ENCODE data around the gene SENP5.

SENP5 gene

GRCh38 chr3:196962930-196963630 lies 95.4 kb downstream of the SENP5 start:
- Histone ChIP-seq H3K4me3 (ENCODE audit: low read depth in 1 of 2, low read length in 2 of 2) (no peak overlapping the region), H3K9me3 (ENCODE audit: control insufficient read depth in 1 of 2, low read length in 2 of 2) (no peaks in the 10 kb centered on the region), H3K36me3 (ENCODE audit: control insufficient read depth in 1 of 2, insufficient read depth in 2 of 2, low read length in 2 of 2) (no peaks in the 10 kb centered on the region), H3K4me1 (ENCODE audit: control insufficient read depth in 1 of 2, insufficient read depth in 2 of 2, low read length in 2 of 2) (peaks cover 4 to 8% of the 10 kb centered on the region in 2 donors), H3K27me3 (ENCODE audit: low read depth, low read length) (no peaks in the 10 kb centered on the region), H3K27ac (ENCODE audit: low read length) (no peak overlapping the region)

GRCh38 chr3:196963631-196963953 lies 95.9 kb downstream of the SENP5 start:
- no peak overlapping the region for H3K4me3 ChIP-seq (ENCODE audit: low read depth in 1 of 2, low read length in 2 of 2)
- H3K36me3 ChIP-seq (ENCODE audit: control insufficient read depth in 1 of 2, insufficient read depth in 2 of 2, low read length in 2 of 2) = no peaks in the 10 kb centered on the region
- H3K27ac ChIP-seq (ENCODE audit: low read length) = no peak overlapping the region
- peaks cover 5 to 11% of the 10 kb centered on the region in 2 donors for H3K4me1 ChIP-seq (ENCODE audit: control insufficient read depth in 1 of 2, insufficient read depth in 2 of 2, low read length in 2 of 2)
- H3K9me3 ChIP-seq (ENCODE audit: control insufficient read depth in 1 of 2, low read length in 2 of 2) = no peaks in the 10 kb centered on the region
- no peaks in the 10 kb centered on the region for H3K27me3 ChIP-seq (ENCODE audit: low read depth, low read length)

- Histone ChIP-seq H3K9me3 (ENCODE audit: control insufficient read depth in 1 of 2, low read length in 2 of 2) (no peaks in the 10 kb centered on the region), H3K27me3 (ENCODE audit: low read depth, low read length) (no peaks in the 10 kb centered on the region), H3K4me1 (ENCODE audit: control insufficient read depth in 1 of 2, insufficient read depth in 2 of 2, low read length in 2 of 2) (peaks cover 5 to 11% of the 10 kb centered on the region in 2 donors), H3K4me3 (ENCODE audit: low read depth in 1 of 2, low read length in 2 of 2) (no peak overlapping the region), H3K36me3 (ENCODE audit: control insufficient read depth in 1 of 2, insufficient read depth in 2 of 2, low read length in 2 of 2) (no peaks in the 10 kb centered on the region), H3K27ac (ENCODE audit: low read length) (no peak overlapping the region)
These were observed 97.5 kb downstream of the SENP5 start for GRCh38 chr3:196965112-196965803.

- no peaks in the 10 kb centered on the region for H3K9me3 ChIP-seq (ENCODE audit: control insufficient read depth in 1 of 2, low read length in 2 of 2)
- no peak overlapping the region for H3K27ac ChIP-seq (ENCODE audit: low read length)
- H3K4me3 ChIP-seq (ENCODE audit: low read depth in 1 of 2, low read length in 2 of 2) = no peak overlapping the region
- H3K36me3 ChIP-seq (ENCODE audit: control insufficient read depth in 1 of 2, insufficient read depth in 2 of 2, low read length in 2 of 2) = no peaks in the 10 kb centered on the region
- no peaks in the 10 kb centered on the region for H3K27me3 ChIP-seq (ENCODE audit: low read depth, low read length)
- peaks cover 5 to 11% of the 10 kb centered on the region in 2 donors for H3K4me1 ChIP-seq (ENCODE audit: control insufficient read depth in 1 of 2, insufficient read depth in 2 of 2, low read length in 2 of 2)
These were observed 98.1 kb downstream of the SENP5 start for GRCh38 chr3:196965804-196966173.

- Histone ChIP-seq H3K27ac (ENCODE audit: low read length) (no peak overlapping the region), H3K9me3 (ENCODE audit: control insufficient read depth in 1 of 2, low read length in 2 of 2) (no peaks in the 10 kb centered on the region), H3K4me3 (ENCODE audit: low read depth in 1 of 2, low read length in 2 of 2) (peak overlapping the region in 1 of 2 donors; percentile 84)
These were observed 99.0 kb downstream of the SENP5 start for GRCh38 chr3:196966526-196967401.

GRCh38 chr3:196967412-196968232 lies 99.9 kb downstream of the SENP5 start:
- no peaks in the 10 kb centered on the region for H3K27me3 ChIP-seq (ENCODE audit: low read depth, low read length)
- H3K9me3 ChIP-seq (ENCODE audit: control insufficient read depth in 1 of 2, low read length in 2 of 2) = no peaks in the 10 kb centered on the region
- H3K27ac ChIP-seq (ENCODE audit: low read length) = no peak overlapping the region

More at GRCh38 chr3:196966526-196967401, 99.0 kb downstream of the SENP5 start:
- Histone ChIP-seq H3K4me1 (ENCODE audit: control insufficient read depth in 1 of 2, insufficient read depth in 2 of 2, low read length in 2 of 2) (peaks cover 5 to 11% of the 10 kb centered on the region in 2 donors), H3K36me3 (ENCODE audit: control insufficient read depth in 1 of 2, insufficient read depth in 2 of 2, low read length in 2 of 2) (no peaks in the 10 kb centered on the region), H3K27me3 (ENCODE audit: low read depth, low read length) (no peaks in the 10 kb centered on the region)

GRCh38 chr3:196968233-196969133 lies 100.8 kb downstream of the SENP5 start, which contains the start of gene PIGZ:
PIGZ (minus strand) TSS chr3:196968833; CDS start chr3:196952031, 16,802 bp downstream.
- H3K9me3 ChIP-seq (ENCODE audit: control insufficient read depth in 1 of 2, low read length in 2 of 2) = no peaks in the 10 kb centered on the region
- H3K27ac ChIP-seq (ENCODE audit: low read length) = no peak within 1 kb of the TSS
- H3K27me3 ChIP-seq (ENCODE audit: low read depth, low read length) = no peaks in the 10 kb centered on the region
- H3K36me3 ChIP-seq (ENCODE audit: control insufficient read depth in 1 of 2, insufficient read depth in 2 of 2, low read length in 2 of 2) = no peaks in the 10 kb centered on the region
- H3K4me3 ChIP-seq (ENCODE audit: low read depth in 1 of 2, low read length in 2 of 2) = peak within 1 kb of the TSS; percentile 63 to 87
- H3K4me1 ChIP-seq (ENCODE audit: control insufficient read depth in 1 of 2, insufficient read depth in 2 of 2, low read length in 2 of 2) = peaks cover 5 to 11% of the 10 kb centered on the region in 2 donors

More at GRCh38 chr3:196967412-196968232, 99.9 kb downstream of the SENP5 start:
- peak overlapping the region; percentile 63 to 84 for H3K4me3 ChIP-seq (ENCODE audit: low read depth in 1 of 2, low read length in 2 of 2)
- H3K36me3 ChIP-seq (ENCODE audit: control insufficient read depth in 1 of 2, insufficient read depth in 2 of 2, low read length in 2 of 2) = no peaks in the 10 kb centered on the region
- peaks cover 5 to 11% of the 10 kb centered on the region in 2 donors for H3K4me1 ChIP-seq (ENCODE audit: control insufficient read depth in 1 of 2, insufficient read depth in 2 of 2, low read length in 2 of 2)

- Histone ChIP-seq H3K9me3 (ENCODE audit: control insufficient read depth in 1 of 2, low read length in 2 of 2) (no peaks in the 10 kb centered on the region), H3K4me1 (ENCODE audit: control insufficient read depth in 1 of 2, insufficient read depth in 2 of 2, low read length in 2 of 2) (peaks cover 5 to 11% of the 10 kb centered on the region in 2 donors), H3K27me3 (ENCODE audit: low read depth, low read length) (no peaks in the 10 kb centered on the region), H3K36me3 (ENCODE audit: control insufficient read depth in 1 of 2, insufficient read depth in 2 of 2, low read length in 2 of 2) (no peaks in the 10 kb centered on the region), H3K4me3 (ENCODE audit: low read depth in 1 of 2, low read length in 2 of 2) (peak overlapping the region; percentile 26 to 87), H3K27ac (ENCODE audit: low read length) (no peak overlapping the region)
These were observed 101.5 kb downstream of the SENP5 start for GRCh38 chr3:196969134-196969659.

- Histone ChIP-seq H3K27ac (ENCODE audit: low read length) (no peak overlapping the region), H3K27me3 (ENCODE audit: low read depth, low read length) (no peaks in the 10 kb centered on the region), H3K4me3 (ENCODE audit: low read depth in 1 of 2, low read length in 2 of 2) (peak overlapping the region; percentile 26 to 87), H3K4me1 (ENCODE audit: control insufficient read depth in 1 of 2, insufficient read depth in 2 of 2, low read length in 2 of 2) (peaks cover 5 to 11% of the 10 kb centered on the region in 2 donors), H3K36me3 (ENCODE audit: control insufficient read depth in 1 of 2, insufficient read depth in 2 of 2, low read length in 2 of 2) (no peaks in the 10 kb centered on the region), H3K9me3 (ENCODE audit: control insufficient read depth in 1 of 2, low read length in 2 of 2) (no peaks in the 10 kb centered on the region)
These were observed 102.2 kb downstream of the SENP5 start for GRCh38 chr3:196969660-196970546.
